K562 (cell line): ENCODE data around the gene CPLX1. TPM values are rescaled to one million over a fixed set of nuclear protein-coding genes. Genes with fewer than 3 reads are reported as not detected.

Source experiments
- ATAC-seq: fragments of 200-7000 bp; cut with Tn5 transposase; 3 replicates; pipeline ENCODE4 v1.9.1; 2020; ENCODE audit warnings: moderate library complexity
- BruUV-seq: library from RNA; stranded (reverse); fragments of 400-500 nt; replicated peaks from 2 replicates; lab custom pipeline; 2021; lab: Mats Ljungman, UMichigan
- CTCF ChIA-PET: fragments of 300-600 bp; formaldehyde crosslinking; extraction: SDS; loops from one replicate; lab custom pipeline; 2021; ENCODE audit warnings: low intra/inter-chr PET ratio; lab: Yijun Ruan, JAX
- POLR2A ChIA-PET: fragments of 300-600, 350-650 bp; sonication (Branson Sonifier 250); formaldehyde crosslinking; extraction: SDS; loops from one replicate; lab custom pipeline; 2021; ENCODE audit warnings: antibody characterized with exemption, inconsistent platforms; lab: Yijun Ruan, JAX
- DNase-seq, 4 experiments: peaks; one replicate each; pipeline versions ENCODE4 v3.0.0 to v3.0.0-alpha.2; 2011 to 2018; ENCODE audit warnings: low spot score in 3 of 4, mixed read lengths in 3 of 4; ENCODE audit errors: extremely low read depth in 1 of 4
- FAIRE-seq: peaks from 2 replicates; lab custom pipeline; 2011; peaks lifted over from hg19 to GRCh38; lab: Jason Lieb, UNC
- H2AFZ ChIP-seq: 2 replicates; pipeline ENCODE4 v1.6.0; 2011; ENCODE audit warnings: low read depth, low read length, control low read depth, inconsistent platforms
- H3K27ac ChIP-seq: fragments of 200-600 bp; 3 replicates; pipeline ENCODE4 v1.8.0; 2011; ENCODE audit warnings: low read depth, mild to moderate bottlenecking, control low read depth, inconsistent platforms, low read length, moderate library complexity, mixed read lengths; ENCODE audit errors: extremely low read depth
- H3K27me3 ChIP-seq, 2 experiments: fragments of 300-600 bp in 1 of 2; 2 replicates in 1 of 2; 3 replicates in 1 of 2; pipeline versions ENCODE4 v1.6.0 to v1.8.0; 2011; ENCODE audit warnings: inconsistent platforms in 2 of 2, low read length in 2 of 2, mild to moderate bottlenecking in 1 of 2, mixed read lengths in 1 of 2, moderate library complexity in 1 of 2; ENCODE audit not compliant: control insufficient read depth in 2 of 2, insufficient read depth in 2 of 2
- H3K36me3 ChIP-seq: fragments of 300-600 bp; 3 replicates; pipeline ENCODE4 v1.8.0; 2011; ENCODE audit warnings: mild to moderate bottlenecking, low read length, inconsistent platforms; ENCODE audit not compliant: control insufficient read depth, insufficient read depth
- H3K4me1 ChIP-seq, 2 experiments: fragments of 200-600 bp in 1 of 2; replicated peaks in 1 of 2; 2 replicates in 1 of 2; 3 replicates in 1 of 2; pipeline versions ENCODE4 v1.5.1 to v1.8.0; 2011; ENCODE audit warnings: inconsistent platforms in 2 of 2, low read length in 2 of 2, mild to moderate bottlenecking in 1 of 2, mixed read lengths in 1 of 2, moderate library complexity in 1 of 2; ENCODE audit not compliant: control insufficient read depth in 2 of 2, insufficient read depth in 2 of 2
- H3K4me2 ChIP-seq: 2 replicates; pipeline ENCODE4 v1.6.1; 2011; ENCODE audit warnings: low read length, control low read depth, inconsistent platforms, mixed read lengths; ENCODE audit not compliant: insufficient read depth
- H3K4me3 ChIP-seq: fragments of 200-600 bp; sonication (generic), shearing (Covaris generic); 2 replicates; pipeline ENCODE4 v1.5.1; 2016; ENCODE audit warnings: control low read depth, inconsistent platforms
- H3K79me2 ChIP-seq: fragments of 200-600 bp; 3 replicates; pipeline ENCODE4 v1.8.0; 2011; ENCODE audit warnings: low read length, inconsistent platforms; ENCODE audit not compliant: control insufficient read depth, insufficient read depth
- H3K9ac ChIP-seq, 2 experiments: 2 replicates each; pipeline versions ENCODE4 v1.6.0 to v1.6.1; 2011; ENCODE audit warnings: low read depth in 2 of 2, low read length in 2 of 2, control low read depth in 1 of 2, inconsistent platforms in 1 of 2, mild to moderate bottlenecking in 1 of 2, mixed read lengths in 1 of 2; ENCODE audit not compliant: insufficient read depth in 1 of 2
- H3K9me1 ChIP-seq: one replicate; pipeline ENCODE4 v1.6.0; 2011; ENCODE audit warnings: inconsistent platforms, mild to moderate bottlenecking, low read length, moderate library complexity; ENCODE audit not compliant: control insufficient read depth, insufficient read depth
- H3K9me3 ChIP-seq: replicated peaks from 2 replicates; pipeline ENCODE4 v1.5.1; 2011; ENCODE audit warnings: low read depth, low read length, inconsistent platforms; ENCODE audit not compliant: control insufficient read depth, insufficient read depth
- H4K20me1 ChIP-seq: replicated peaks from 2 replicates; pipeline ENCODE4 v1.6.1; 2011; ENCODE audit warnings: low read length, inconsistent platforms, mixed read lengths; ENCODE audit not compliant: control insufficient read depth, insufficient read depth
- ZNF780A ChIP-seq: fragments of 250-450 bp; sonication (Bioruptor Pico); IDR thresholded peaks from 2 replicates; pipeline ENCODE4 v1.5.0; 2021; ENCODE audit warnings: mild to moderate bottlenecking
- WGBS: fragments of 100-300 bp; shearing (Covaris generic); methylation state at CpG from one replicate; pipeline ENCODE4 v1.1.6; 2016; ENCODE audit warnings: low coverage, mixed read lengths; ENCODE audit not compliant: insufficient coverage; ENCODE audit errors: missing lambda C conversion rate; 5-methylcytosine and 5-hydroxymethylcytosine counted together
- in situ Hi-C: fragments of 300-500 bp; cut with MboI; formaldehyde crosslinking; loops from 4 replicates; pipeline ENCODE4 v1.15.0; 2018; ENCODE audit warnings: inconsistent platforms, mixed read lengths
- intact Hi-C: fragments of 100-400 bp; cut with micrococcal nuclease; formaldehyde crosslinking; loops from 2 replicates; pipeline ENCODE4 v1.14.2; 2022
- polyA plus RNA-seq, 8 experiments: library from polyadenylated mRNA; depleted of rRNA in 4 of 8; stranded (reverse) in 5 of 8; unstranded in 3 of 8; fragments of >200 nt; fragmentation: Nextera tagmentation in 2 of 8; fragmentation: Illumina TruSeq in 1 of 8; extraction: Ambion mirVana in 2 of 8; extraction: Trizol in 1 of 8; gene quantifications; 2 replicates each; pipeline versions ENCODE4 v1.2.1 to v1.2.3, GENCODE V29; 2011 to 2014; ENCODE audit warnings: inconsistent platforms in 1 of 8, missing spikeins in 1 of 8
- total RNA-seq, 7 experiments: library from RNA; depleted of rRNA in 6 of 7; stranded (reverse); fragments of >200 nt in 6 of 7; fragmentation: Illumina TruSeq in 2 of 7; extraction: Trizol in 2 of 7; gene quantifications; 2 replicates each; pipeline versions ENCODE4 v1.2.1 to v1.2.3, GENCODE V29; 2011 to 2021; ENCODE audit warnings: low replicate concordance in 1 of 7
- TF ChIP-seq, protein P1 (sequence below): fragments of 250-450 bp; sonication (Bioruptor Pico); IDR thresholded peaks from 2 replicates; pipeline ENCODE4 v1.4.0; 2020
- TF ChIP-seq, protein P2 (sequence below), 2 experiments: fragments of 200-800 bp in 1 of 2; sonication (Bioruptor generic) in 1 of 2; sonication (generic) in 1 of 2; formaldehyde crosslinking in 1 of 2; IDR thresholded peaks in 1 of 2; conservative IDR thresholded peaks in 1 of 2; 2 replicates each; pipeline versions ENCODE4 v1.5.0 to v1.6.1; 2016 to 2020; ENCODE audit warnings: missing compliant biosample characterization in 1 of 2, missing genetic modification characterization in 1 of 2, missing genetic modification reagents in 1 of 2

Gene CPLX1
- total and polyA plus RNA-seq, 9 of the 15 experiments (the other 6 are each of a cell fraction or from before 2014, with no cell fraction given): 0.03 to 3.3 (median 0.17) TPM; not detected in 2

DNA sequence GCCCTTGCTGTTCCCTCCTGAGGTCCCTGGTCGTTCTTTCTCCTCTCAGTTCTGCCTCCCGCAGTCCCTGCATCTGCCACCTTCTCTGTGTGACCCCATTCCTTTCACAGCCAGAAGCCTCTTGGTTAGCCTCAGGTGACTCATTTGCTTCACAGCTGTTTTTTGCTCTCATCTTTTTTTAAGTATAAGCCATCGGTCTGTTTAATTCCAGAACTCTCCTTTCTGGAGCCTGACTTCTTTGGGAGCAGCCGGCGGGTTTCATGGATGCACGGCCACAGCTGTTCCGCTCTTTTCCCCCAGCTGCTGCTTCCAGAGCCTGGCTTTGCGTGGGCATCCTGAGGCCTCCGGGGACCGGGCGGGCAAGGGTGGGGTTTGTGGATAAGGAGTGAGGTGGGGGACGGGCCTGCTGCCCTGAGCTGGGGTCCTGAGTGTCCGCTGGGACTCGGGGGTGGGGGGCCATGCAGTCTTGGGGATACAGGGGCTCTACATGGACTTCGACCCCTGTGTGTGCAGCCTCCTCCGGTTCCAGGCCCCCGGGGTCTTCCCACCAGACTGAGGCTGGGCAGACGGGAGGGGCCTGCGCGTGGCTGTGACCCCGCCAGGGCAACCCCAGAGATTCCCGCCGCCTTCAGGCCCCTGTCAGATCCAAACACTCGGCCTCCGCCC lies 73.6 kb downstream of the CPLX1 start:
- peaks cover 72% of the 10 kb centered on the region for H3K36me3 ChIP-seq
- no peak overlapping the region for H2AFZ ChIP-seq
- H3K9ac ChIP-seq: no peak overlapping the region
- POLR2A ChIA-PET: interaction anchor here (1.1 to 1.8 kb wide), 2 partner anchors 9 to 11 kb away, joined by 3 to 8 read pairs; no protein-coding TSS in a partner anchor
- FAIRE-seq: no peak
- no peaks in the 10 kb centered on the region for H3K9me1 ChIP-seq
- peaks cover 1% of the 10 kb centered on the region; the same call in 1 of the 2 replicates for H3K9me3 ChIP-seq
- 0 out of 3 replicates have a peak, but pooled peaks cover 7% of the 10 kb centered on the region for H3K79me2 ChIP-seq
- no peak overlapping the region for H3K27ac ChIP-seq
- no peaks in the 10 kb centered on the region for H3K27me3 ChIP-seq
- intact Hi-C loops: no loop called here
- TF ChIP-seq ZNF780A (CRISPR knock-in tag): no peak
- TF ChIP-seq, protein P1, sequence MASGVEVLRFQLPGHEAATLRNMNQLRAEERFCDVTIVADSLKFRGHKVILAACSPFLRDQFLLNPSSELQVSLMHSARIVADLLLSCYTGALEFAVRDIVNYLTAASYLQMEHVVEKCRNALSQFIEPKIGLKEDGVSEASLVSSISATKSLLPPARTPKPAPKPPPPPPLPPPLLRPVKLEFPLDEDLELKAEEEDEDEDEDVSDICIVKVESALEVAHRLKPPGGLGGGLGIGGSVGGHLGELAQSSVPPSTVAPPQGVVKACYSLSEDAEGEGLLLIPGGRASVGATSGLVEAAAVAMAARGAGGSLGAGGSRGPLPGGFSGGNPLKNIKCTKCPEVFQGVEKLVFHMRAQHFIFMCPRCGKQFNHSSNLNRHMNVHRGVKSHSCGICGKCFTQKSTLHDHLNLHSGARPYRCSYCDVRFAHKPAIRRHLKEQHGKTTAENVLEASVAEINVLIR (CRISPR knock-in tag): no peak
- TF ChIP-seq, protein P2, sequence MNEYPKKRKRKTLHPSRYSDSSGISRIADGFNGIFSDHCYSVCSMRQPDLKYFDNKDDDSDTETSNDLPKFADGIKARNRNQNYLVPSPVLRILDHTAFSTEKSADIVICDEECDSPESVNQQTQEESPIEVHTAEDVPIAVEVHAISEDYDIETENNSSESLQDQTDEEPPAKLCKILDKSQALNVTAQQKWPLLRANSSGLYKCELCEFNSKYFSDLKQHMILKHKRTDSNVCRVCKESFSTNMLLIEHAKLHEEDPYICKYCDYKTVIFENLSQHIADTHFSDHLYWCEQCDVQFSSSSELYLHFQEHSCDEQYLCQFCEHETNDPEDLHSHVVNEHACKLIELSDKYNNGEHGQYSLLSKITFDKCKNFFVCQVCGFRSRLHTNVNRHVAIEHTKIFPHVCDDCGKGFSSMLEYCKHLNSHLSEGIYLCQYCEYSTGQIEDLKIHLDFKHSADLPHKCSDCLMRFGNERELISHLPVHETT (CRISPR knock-in tag; conservative IDR thresholded peaks at IDR 0.05 in 1 of 2, IDR thresholded peaks at IDR 0.05 in 1 of 2): no peak
- TF ChIP-seq, all 486 proteins: peak for 0
- 95% methylated on average over 21 of the region's 25 CpGs for WGBS
- no peak overlapping the region for H3K4me3 ChIP-seq
- no peaks in the 10 kb centered on the region for H4K20me1 ChIP-seq
- no peak for DNase-seq
- in situ Hi-C loops: no loop called here
- ATAC-seq: no peak
- H3K4me2 ChIP-seq: no peak overlapping the region
- CTCF ChIA-PET: no interaction called here
- BruUV-seq: no TSS peak
- H3K4me1 ChIP-seq: no peaks in the 10 kb centered on the region
